Measurements from ENCODE around the gene PTPRT. TPM values are rescaled to one million over a fixed set of nuclear protein-coding genes. Genes with fewer than 3 reads are reported as not detected.

The PTPRT gene
- polyA plus RNA-seq, 1 of the 3 experiments (the other 2 are of a cell fraction) = not detected

- Histone ChIP-seq H3K4me3 (ENCODE audit: low read depth in 2 of 2, low read length in 1 of 2) (no peak overlapping the region), H3K79me2 (ENCODE audit: insufficient read depth) (no peaks in the 10 kb centered on the region), H3K9me3 (no peaks in the 10 kb centered on the region), H3K9ac (no peak overlapping the region), H3K4me1 (ENCODE audit: control insufficient read depth in 1 of 2, insufficient read depth in 2 of 2, low read depth in 1 of 2, low read length in 1 of 2) (no peaks in the 10 kb centered on the region), H4K20me1 (ENCODE audit: insufficient read depth) (no peaks in the 10 kb centered on the region), H3K9me2 (no peaks in the 10 kb centered on the region), H3K27me3 (ENCODE audit: insufficient read depth) (no peaks in the 10 kb centered on the region), H3F3A (replicated peaks; ENCODE audit: insufficient read depth) (no peaks in the 10 kb centered on the region), H3K27ac (ENCODE audit: low read depth in 2 of 2, low read length in 1 of 2) (no peak overlapping the region), H2AFZ (ENCODE audit: low read depth) (no peak overlapping the region), H3K36me3 (replicated peaks in 1 of 2; ENCODE audit: control insufficient read depth in 1 of 2, insufficient read depth in 2 of 2, low read length in 1 of 2) (no peaks in the 10 kb centered on the region), H3K4me2 (no peak overlapping the region)
- CTCF ChIA-PET = no interaction called here
- no peak for DNase-seq
- TF ChIP-seq GATA2 (CRISPR knock-in tag; IDR thresholded peaks at IDR 0.05) = no peak
- TF ChIP-seq REST (IDR thresholded peaks at IDR 0.05; ENCODE audit: low read depth, low read length) = no peak
- no peak for TF ChIP-seq RCOR1 (IDR thresholded peaks at IDR 0.05; ENCODE audit: low read length)
- TF ChIP-seq EP300 (IDR thresholded peaks at IDR 0.05; ENCODE audit: borderline replicate concordance in 1 of 2, low read depth in 1 of 2, low read length in 1 of 2) = no peak
- WGBS (ENCODE audit: low lambda C conversion rate) = 20% methylated on average over 5 of the region's 5 CpGs
- POLR2A ChIA-PET = no interaction called here
These were observed 201.4 kb downstream of the PTPRT start for GRCh38 chr20:42988319-42988718.

- no peaks in the 10 kb centered on the region for H3F3A ChIP-seq (replicated peaks; ENCODE audit: insufficient read depth)
- no peak overlapping the region for H3K27ac ChIP-seq (ENCODE audit: low read depth in 2 of 2, low read length in 1 of 2)
- DNase-seq = no peak
- no peaks in the 10 kb centered on the region for H3K36me3 ChIP-seq (replicated peaks in 1 of 2; ENCODE audit: control insufficient read depth in 1 of 2, insufficient read depth in 2 of 2, low read length in 1 of 2)
- no peaks in the 10 kb centered on the region for H3K4me1 ChIP-seq (ENCODE audit: control insufficient read depth in 1 of 2, insufficient read depth in 2 of 2, low read depth in 1 of 2, low read length in 1 of 2)
- POLR2A ChIA-PET = no interaction called here
- H3K27me3 ChIP-seq (ENCODE audit: insufficient read depth) = no peaks in the 10 kb centered on the region
- CTCF ChIA-PET = no interaction called here
- H4K20me1 ChIP-seq (ENCODE audit: insufficient read depth) = no peaks in the 10 kb centered on the region
- no peaks in the 10 kb centered on the region for H3K9me2 ChIP-seq
- no peak overlapping the region for H3K4me3 ChIP-seq (ENCODE audit: low read depth in 2 of 2, low read length in 1 of 2)
- H3K79me2 ChIP-seq (ENCODE audit: insufficient read depth) = no peaks in the 10 kb centered on the region
- TF ChIP-seq, protein P1, sequence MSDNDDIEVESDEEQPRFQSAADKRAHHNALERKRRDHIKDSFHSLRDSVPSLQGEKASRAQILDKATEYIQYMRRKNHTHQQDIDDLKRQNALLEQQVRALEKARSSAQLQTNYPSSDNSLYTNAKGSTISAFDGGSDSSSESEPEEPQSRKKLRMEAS (IDR thresholded peaks at IDR 0.05; ENCODE audit: low read depth) = no peak
- TF ChIP-seq USF2 (IDR thresholded peaks at IDR 0.05; ENCODE audit: borderline replicate concordance, low read depth, low read length) = no peak
- TF ChIP-seq, protein P2, sequence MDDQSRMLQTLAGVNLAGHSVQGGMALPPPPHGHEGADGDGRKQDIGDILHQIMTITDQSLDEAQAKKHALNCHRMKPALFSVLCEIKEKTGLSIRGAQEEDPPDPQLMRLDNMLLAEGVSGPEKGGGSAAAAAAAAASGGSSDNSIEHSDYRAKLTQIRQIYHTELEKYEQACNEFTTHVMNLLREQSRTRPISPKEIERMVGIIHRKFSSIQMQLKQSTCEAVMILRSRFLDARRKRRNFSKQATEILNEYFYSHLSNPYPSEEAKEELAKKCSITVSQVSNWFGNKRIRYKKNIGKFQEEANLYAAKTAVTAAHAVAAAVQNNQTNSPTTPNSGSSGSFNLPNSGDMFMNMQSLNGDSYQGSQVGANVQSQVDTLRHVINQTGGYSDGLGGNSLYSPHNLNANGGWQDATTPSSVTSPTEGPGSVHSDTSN (IDR thresholded peaks at IDR 0.05) = no peak
- no peak for TF ChIP-seq IRF3 (IDR thresholded peaks at IDR 0.05; ENCODE audit: low read depth, low read length)
- TF ChIP-seq YY1 (IDR thresholded peaks at IDR 0.05; ENCODE audit: low read depth) = no peak
- H2AFZ ChIP-seq (ENCODE audit: low read depth) = no peak overlapping the region
- H3K9me3 ChIP-seq = no peaks in the 10 kb centered on the region
- no peak overlapping the region for H3K9ac ChIP-seq
- WGBS (ENCODE audit: low lambda C conversion rate) = 18% methylated on average over 10 of the region's 10 CpGs
- no peak overlapping the region for H3K4me2 ChIP-seq
These were observed 202.2 kb downstream of the PTPRT start for GRCh38 chr20:42987376-42988114.

All from SK-N-SH (cell line).